Measurements from ENCODE around the gene TMEM163.
"Not testable (repeated sequence)": the region's sequence is repeated elsewhere in the genome, so short reads cannot be mapped to it uniquely, and the experiment has no call there.

Gene TMEM163

GRCh38 chr2:134718817-134719814 is at the start of gene TMEM163:
TSS of gene TMEM163 (minus strand) at chr2:134719000.
- DNase-seq (ENCODE audit: low read depth): no peak

GRCh38 chr2:134766583-134766982 is 47.8 kb upstream of the TMEM163 start:
- H3K4me3 ChIP-seq (ENCODE audit: low read depth, low read length): no peak overlapping the region
- DNase-seq (ENCODE audit: low read depth): no peak

More at GRCh38 chr2:134718817-134719814, at the start of gene TMEM163:
- peak within 1 kb of the TSS; percentile 16 for H3K4me3 ChIP-seq (ENCODE audit: low read depth, low read length)

- no peak overlapping the region for H3K4me3 ChIP-seq (ENCODE audit: low read depth, low read length)
- DNase-seq (ENCODE audit: low read depth): no peak
Observed at GRCh38 chr2:134765987-134766386, 47.2 kb upstream of the TMEM163 start.

GRCh38 chr2:134764164-134764563 is 45.4 kb upstream of the TMEM163 start:
- H3K4me3 ChIP-seq (ENCODE audit: low read depth, low read length): no peak overlapping the region
- no peak for DNase-seq (ENCODE audit: low read depth)

- H3K4me3 ChIP-seq (ENCODE audit: low read depth, low read length): no peak overlapping the region
- DNase-seq (ENCODE audit: low read depth): no peak
Observed at GRCh38 chr2:134763164-134763710, 44.4 kb upstream of the TMEM163 start.

- no peak for DNase-seq (ENCODE audit: low read depth)
- no peak overlapping the region for H3K4me3 ChIP-seq (ENCODE audit: low read depth, low read length)
Observed at GRCh38 chr2:134762508-134762907, 43.7 kb upstream of the TMEM163 start.

GRCh38 chr2:134760385-134760784 is 41.6 kb upstream of the TMEM163 start:
- no peak for DNase-seq (ENCODE audit: low read depth)
- no peak overlapping the region for H3K4me3 ChIP-seq (ENCODE audit: low read depth, low read length)

- no peak overlapping the region for H3K4me3 ChIP-seq (ENCODE audit: low read depth, low read length)
- DNase-seq (ENCODE audit: low read depth): no peak
Observed at GRCh38 chr2:134758633-134759032, 39.8 kb upstream of the TMEM163 start.

GRCh38 chr2:134751981-134752380 is 33.2 kb upstream of the TMEM163 start:
- DNase-seq (ENCODE audit: low read depth); H3K4me3 ChIP-seq (ENCODE audit: low read depth, low read length): not testable (repeated sequence)

GRCh38 chr2:134745546-134745945 is 26.7 kb upstream of the TMEM163 start:
- H3K4me3 ChIP-seq (ENCODE audit: low read depth, low read length): no peak overlapping the region
- no peak for DNase-seq (ENCODE audit: low read depth)

- no peak for DNase-seq (ENCODE audit: low read depth)
- no peak overlapping the region for H3K4me3 ChIP-seq (ENCODE audit: low read depth, low read length)
Observed at GRCh38 chr2:134745023-134745422, 26.2 kb upstream of the TMEM163 start.

GRCh38 chr2:134739879-134740301 is 21.1 kb upstream of the TMEM163 start:
- DNase-seq (ENCODE audit: low read depth): no peak
- H3K4me3 ChIP-seq (ENCODE audit: low read depth, low read length): no peak overlapping the region

- no peak overlapping the region for H3K4me3 ChIP-seq (ENCODE audit: low read depth, low read length)
- no peak for DNase-seq (ENCODE audit: low read depth)
Observed at GRCh38 chr2:134739236-134739878, 20.6 kb upstream of the TMEM163 start.

GRCh38 chr2:134738141-134738870 is 19.5 kb upstream of the TMEM163 start:
- DNase-seq (ENCODE audit: low read depth): no peak
- no peak overlapping the region for H3K4me3 ChIP-seq (ENCODE audit: low read depth, low read length)

- H3K4me3 ChIP-seq (ENCODE audit: low read depth, low read length): no peak overlapping the region
Observed at GRCh38 chr2:134737671-134738070, 18.9 kb upstream of the TMEM163 start.

GRCh38 chr2:134736167-134736880 is 17.5 kb upstream of the TMEM163 start:
- peak; percentile 23 for DNase-seq (ENCODE audit: low read depth)
- no peak overlapping the region for H3K4me3 ChIP-seq (ENCODE audit: low read depth, low read length)

More at GRCh38 chr2:134737671-134738070, 18.9 kb upstream of the TMEM163 start:
- DNase-seq (ENCODE audit: low read depth): no peak

- no peak overlapping the region for H3K4me3 ChIP-seq (ENCODE audit: low read depth, low read length)
- no peak for DNase-seq (ENCODE audit: low read depth)
Observed at GRCh38 chr2:134728163-134728562, 9.4 kb upstream of the TMEM163 start.

- no peak overlapping the region for H3K4me3 ChIP-seq (ENCODE audit: low read depth, low read length)
- peak; percentile 8 for DNase-seq (ENCODE audit: low read depth)
Observed at GRCh38 chr2:134727385-134727784, 8.6 kb upstream of the TMEM163 start.

- H3K4me3 ChIP-seq (ENCODE audit: low read depth, low read length): no peak overlapping the region
- DNase-seq (ENCODE audit: low read depth): no peak
Observed at GRCh38 chr2:134726645-134727044, 7.8 kb upstream of the TMEM163 start.

Data from skeletal muscle cell (primary cell).